ENCODE data around the gene RAB11A. TPM values are rescaled to one million over a fixed set of nuclear protein-coding genes. Genes with fewer than 3 reads are reported as not detected.

The RAB11A gene
- total and polyA plus RNA-seq, 2 donors (not counting 1 experiment from before 2014, with no cell fraction given): 56.8 to 501 TPM

DNA sequence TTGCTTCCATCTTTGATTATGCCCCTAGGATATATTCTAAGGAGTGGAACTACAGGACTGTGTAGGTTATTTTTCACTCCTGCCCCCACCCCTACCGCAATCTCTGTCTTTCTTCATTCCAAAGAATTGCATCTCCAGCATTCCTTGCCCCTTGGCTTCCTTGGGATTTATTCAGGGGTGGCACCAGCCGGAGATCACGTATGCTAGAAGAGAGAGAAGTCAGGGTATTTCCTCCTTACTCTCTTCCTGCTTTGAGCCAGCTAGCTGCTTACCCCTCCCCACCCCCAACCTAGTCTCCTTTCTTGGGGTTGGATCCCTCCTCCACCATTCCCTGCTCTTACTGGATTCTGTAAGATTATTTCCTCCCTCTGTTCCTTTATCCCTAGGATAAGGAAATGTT, 42.2 kb upstream of the RAB11A start:
- no peak overlapping the region for H3K4me3 ChIP-seq (replicated peaks in 1 of 4; ENCODE audit: control extremely low read depth in 1 of 4, insufficient read depth in 1 of 4, low read depth in 3 of 4, low read length in 4 of 4)
- no peaks in the 10 kb centered on the region for H3K9me3 ChIP-seq (ENCODE audit: control insufficient read depth, insufficient read depth, low read depth, low read length)
- no peaks in the 10 kb centered on the region for H3K79me2 ChIP-seq (ENCODE audit: control insufficient read depth, insufficient read depth, low read length)
- H3K4me1 ChIP-seq (ENCODE audit: control insufficient read depth, extremely low read depth, insufficient read depth, low read length): no peaks in the 10 kb centered on the region
- no peaks in the 10 kb centered on the region for H3K27me3 ChIP-seq (ENCODE audit: control insufficient read depth, insufficient read depth, low read length)
- TF ChIP-seq, protein P1, sequence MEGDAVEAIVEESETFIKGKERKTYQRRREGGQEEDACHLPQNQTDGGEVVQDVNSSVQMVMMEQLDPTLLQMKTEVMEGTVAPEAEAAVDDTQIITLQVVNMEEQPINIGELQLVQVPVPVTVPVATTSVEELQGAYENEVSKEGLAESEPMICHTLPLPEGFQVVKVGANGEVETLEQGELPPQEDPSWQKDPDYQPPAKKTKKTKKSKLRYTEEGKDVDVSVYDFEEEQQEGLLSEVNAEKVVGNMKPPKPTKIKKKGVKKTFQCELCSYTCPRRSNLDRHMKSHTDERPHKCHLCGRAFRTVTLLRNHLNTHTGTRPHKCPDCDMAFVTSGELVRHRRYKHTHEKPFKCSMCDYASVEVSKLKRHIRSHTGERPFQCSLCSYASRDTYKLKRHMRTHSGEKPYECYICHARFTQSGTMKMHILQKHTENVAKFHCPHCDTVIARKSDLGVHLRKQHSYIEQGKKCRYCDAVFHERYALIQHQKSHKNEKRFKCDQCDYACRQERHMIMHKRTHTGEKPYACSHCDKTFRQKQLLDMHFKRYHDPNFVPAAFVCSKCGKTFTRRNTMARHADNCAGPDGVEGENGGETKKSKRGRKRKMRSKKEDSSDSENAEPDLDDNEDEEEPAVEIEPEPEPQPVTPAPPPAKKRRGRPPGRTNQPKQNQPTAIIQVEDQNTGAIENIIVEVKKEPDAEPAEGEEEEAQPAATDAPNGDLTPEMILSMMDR (conservative IDR thresholded peaks at IDR 0.05 in 1 of 2, IDR thresholded peaks at IDR 0.05 in 1 of 2; ENCODE audit: low read depth in 1 of 2, low read length in 2 of 2): no peak
- TF ChIP-seq EZH2 (IDR thresholded peaks at IDR 0.05; ENCODE audit: low read length, missing control alignments): no peak
- DNase-seq (ENCODE audit: low read depth in 2 of 2): no peak
- H4K20me1 ChIP-seq (ENCODE audit: control insufficient read depth, extremely low read depth, insufficient read depth, low read length): no peaks in the 10 kb centered on the region
- no peaks in the 10 kb centered on the region for H3K36me3 ChIP-seq (ENCODE audit: control insufficient read depth, insufficient read depth, low read length)
- H2AFZ ChIP-seq (ENCODE audit: low read length): no peak overlapping the region
- no peak overlapping the region for H3K4me2 ChIP-seq (ENCODE audit: extremely low read depth, insufficient read depth, low read length)
- no peak overlapping the region for H3K27ac ChIP-seq (ENCODE audit: insufficient read depth, low read length)
- no peak overlapping the region for H3K9ac ChIP-seq (ENCODE audit: insufficient read depth, low read length)

DNA sequence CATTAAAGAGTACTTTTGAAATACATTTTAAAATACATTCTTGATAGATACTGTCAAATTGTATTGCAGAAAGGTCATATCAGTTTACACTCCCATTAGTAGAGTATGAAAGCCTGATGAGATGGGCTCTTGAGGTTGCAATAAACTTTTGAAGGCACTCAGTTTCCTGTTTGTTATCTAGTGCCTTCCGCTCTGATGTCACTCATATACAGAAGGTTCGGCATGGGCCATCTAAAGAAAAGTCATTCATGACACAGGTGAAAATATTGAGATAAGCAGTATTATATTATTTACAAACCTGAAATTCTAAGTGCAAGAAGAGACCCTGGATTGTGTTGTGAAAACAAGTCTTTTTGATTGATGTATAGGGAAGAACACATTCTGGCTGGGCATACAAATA, 40.7 kb upstream of the RAB11A start:
- Histone ChIP-seq H2AFZ (ENCODE audit: low read length) (no peak overlapping the region), H3K9ac (ENCODE audit: insufficient read depth, low read length) (no peak overlapping the region), H3K4me2 (ENCODE audit: extremely low read depth, insufficient read depth, low read length) (no peak overlapping the region), H3K36me3 (ENCODE audit: control insufficient read depth, insufficient read depth, low read length) (no peaks in the 10 kb centered on the region), H3K4me3 (replicated peaks in 1 of 4; ENCODE audit: control extremely low read depth in 1 of 4, insufficient read depth in 1 of 4, low read depth in 3 of 4, low read length in 4 of 4) (no peak overlapping the region), H3K27ac (ENCODE audit: insufficient read depth, low read length) (no peak overlapping the region), H3K9me3 (ENCODE audit: control insufficient read depth, insufficient read depth, low read depth, low read length) (no peaks in the 10 kb centered on the region), H3K4me1 (ENCODE audit: control insufficient read depth, extremely low read depth, insufficient read depth, low read length) (peaks cover 6% of the 10 kb centered on the region), H3K79me2 (ENCODE audit: control insufficient read depth, insufficient read depth, low read length) (no peaks in the 10 kb centered on the region), H4K20me1 (ENCODE audit: control insufficient read depth, extremely low read depth, insufficient read depth, low read length) (no peaks in the 10 kb centered on the region), H3K27me3 (ENCODE audit: control insufficient read depth, insufficient read depth, low read length) (no peaks in the 10 kb centered on the region)
- TF ChIP-seq, protein P1 (conservative IDR thresholded peaks at IDR 0.05 in 1 of 2, IDR thresholded peaks at IDR 0.05 in 1 of 2; ENCODE audit: low read depth in 1 of 2, low read length in 2 of 2): no peak
- no peak for TF ChIP-seq EZH2 (IDR thresholded peaks at IDR 0.05; ENCODE audit: low read length, missing control alignments)
- DNase-seq (ENCODE audit: low read depth in 2 of 2): no peak

DNA sequence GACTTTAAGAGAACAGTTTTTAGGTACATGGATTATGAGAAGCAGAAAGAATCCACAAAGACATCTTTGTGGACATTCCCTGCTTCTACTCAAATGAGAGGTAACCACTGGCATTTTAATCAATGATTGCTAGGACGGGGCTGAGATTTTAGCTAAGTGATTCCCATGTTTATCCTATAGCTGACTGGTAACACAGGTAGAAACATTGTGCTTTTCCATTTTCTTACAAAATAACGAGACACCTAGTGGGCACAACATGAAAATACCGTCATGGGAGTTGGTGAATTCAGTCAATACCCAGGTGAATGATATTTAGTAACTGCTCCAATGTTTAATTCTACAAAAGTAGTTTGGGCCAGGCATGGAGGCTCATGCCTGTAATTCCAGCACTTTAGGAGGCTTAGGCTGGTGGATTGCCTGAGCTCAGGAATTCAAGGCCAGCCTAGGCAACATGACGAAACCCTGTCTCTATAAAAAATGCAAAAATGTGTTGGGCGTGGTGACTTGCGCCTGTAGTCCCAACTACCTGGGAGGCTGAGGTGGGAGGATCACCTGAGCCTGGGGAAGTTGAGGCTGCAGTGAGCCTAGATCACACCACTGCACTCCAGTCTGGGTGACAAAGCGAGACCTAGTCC, 40.0 kb upstream of the RAB11A start:
- peaks cover 6% of the 10 kb centered on the region for H3K4me1 ChIP-seq (ENCODE audit: control insufficient read depth, extremely low read depth, insufficient read depth, low read length)
- no peak overlapping the region for H3K4me3 ChIP-seq (replicated peaks in 1 of 4; ENCODE audit: control extremely low read depth in 1 of 4, insufficient read depth in 1 of 4, low read depth in 3 of 4, low read length in 4 of 4)
- no peak overlapping the region for H2AFZ ChIP-seq (ENCODE audit: low read length)
- no peak overlapping the region for H3K9ac ChIP-seq (ENCODE audit: insufficient read depth, low read length)
- no peak overlapping the region for H3K27ac ChIP-seq (ENCODE audit: insufficient read depth, low read length)
- no peaks in the 10 kb centered on the region for H3K79me2 ChIP-seq (ENCODE audit: control insufficient read depth, insufficient read depth, low read length)
- peak; percentile 10 to 33 for DNase-seq (ENCODE audit: low read depth in 2 of 2)
- H3K27me3 ChIP-seq (ENCODE audit: control insufficient read depth, insufficient read depth, low read length): no peaks in the 10 kb centered on the region
- no peak overlapping the region for H3K4me2 ChIP-seq (ENCODE audit: extremely low read depth, insufficient read depth, low read length)
- H3K9me3 ChIP-seq (ENCODE audit: control insufficient read depth, insufficient read depth, low read depth, low read length): no peaks in the 10 kb centered on the region
- H4K20me1 ChIP-seq (ENCODE audit: control insufficient read depth, extremely low read depth, insufficient read depth, low read length): no peaks in the 10 kb centered on the region
- H3K36me3 ChIP-seq (ENCODE audit: control insufficient read depth, insufficient read depth, low read length): no peaks in the 10 kb centered on the region
- TF ChIP-seq EZH2 (IDR thresholded peaks at IDR 0.05; ENCODE audit: low read length, missing control alignments): no peak
- TF ChIP-seq, protein P1 (conservative IDR thresholded peaks at IDR 0.05 in 1 of 2, IDR thresholded peaks at IDR 0.05 in 1 of 2; ENCODE audit: low read depth in 1 of 2, low read length in 2 of 2): peak; percentile 33 to 53

Measured in fibroblast of lung (primary cell).